Gastroesophageal sphincter (tissue), 4 donors: ENCODE results near the gene CCL11. TPM values are rescaled to one million over a fixed set of nuclear protein-coding genes. Genes with fewer than 3 reads are reported as not detected.

Experiments used
- ATAC-seq: fragments of 150-250 bp; one replicate; pipeline ENCODE4 v1.9.1; 2016; ENCODE audit warnings: mild to moderate bottlenecking, moderate library complexity
- H3K27ac ChIP-seq, 4 donors: fragments of 200-600 bp; sonication (generic) in 3 of 4; 1 replicate in 3 of 4; 2 replicates in 1 of 4; pipeline ENCODE4 v1.5.1; 2016 to 2019
- H3K27me3 ChIP-seq: fragments of 200-600 bp; sonication (generic); one replicate; pipeline ENCODE4 v1.5.1; 2019
- H3K36me3 ChIP-seq, 2 donors: fragments of 200-600 bp; sonication (generic); one replicate each; pipeline ENCODE4 v1.5.1; 2019; ENCODE audit warnings: control low read depth in 1 of 2
- H3K4me1 ChIP-seq, 3 donors: fragments of 200-600 bp; sonication (generic); 1 replicate in 2 of 3; 2 replicates in 1 of 3; pipeline ENCODE4 v1.5.1; 2016 to 2019; ENCODE audit warnings: control low read depth in 2 of 3
- H3K4me3 ChIP-seq, 2 donors: fragments of 200-600 bp; sonication (generic); one replicate each; pipeline ENCODE4 v1.5.1; 2019; ENCODE audit warnings: mild to moderate bottlenecking in 1 of 2, moderate library complexity in 1 of 2
- H3K9me3 ChIP-seq, 3 donors: fragments of 200-600 bp; sonication (generic); one replicate each; pipeline ENCODE4 v1.5.1; 2017 to 2019; ENCODE audit warnings: control low read depth in 2 of 3
- CTCF ChIP-seq, 4 experiments: fragments of 200-600 bp in 2 of 4; fragments of 450-650 bp in 2 of 4; sonication (generic) in 1 of 4; IDR thresholded peaks; one replicate each; pipeline ENCODE4 v1.5.1; 2017 to 2019; ENCODE audit warnings: antibody characterized with exemption in 4 of 4, mild to moderate bottlenecking in 2 of 4, moderate library complexity in 2 of 4
- EP300 ChIP-seq: sonication (generic); formaldehyde crosslinking; IDR thresholded peaks from one replicate; pipeline ENCODE4 v1.6.1; 2017; ENCODE audit warnings: antibody characterized with exemption, mild to moderate bottlenecking
- POLR2A ChIP-seq, 2 donors: fragments of 450-650 bp; IDR thresholded peaks; one replicate each; pipeline ENCODE4 v1.6.1; 2017; ENCODE audit warnings: antibody characterized with exemption in 2 of 2, mild to moderate bottlenecking in 2 of 2, moderate library complexity in 1 of 2
- POLR2AphosphoS5 ChIP-seq: sonication (generic); formaldehyde crosslinking; IDR thresholded peaks from one replicate; pipeline ENCODE4 v1.6.1; 2017; ENCODE audit warnings: antibody characterized with exemption
- WGBS, 2 donors: methylation state at CpG; one replicate each; pipeline ENCODE4 v1.1.5; 2018; ENCODE audit warnings: low coverage in 1 of 2; 5-methylcytosine and 5-hydroxymethylcytosine counted together
- total RNA-seq, 4 donors: library from RNA; depleted of rRNA; stranded (reverse); fragments of >200 nt; gene quantifications; one replicate each; pipeline ENCODE4 v1.1.0, GENCODE V29; 2016

CCL11 gene
- total RNA-seq, 4 donors from 2014 or later: 2.0 to 4.5 (median 2.7) TPM

GRCh38 chr17:34252095-34252443 lies 33.5 kb upstream of the CCL11 start:
- Histone ChIP-seq H3K36me3 (no peaks in the 10 kb centered on the region), H3K4me3 (no peak overlapping the region), H3K27me3 (no peaks in the 10 kb centered on the region), H3K9me3 (no peaks in the 10 kb centered on the region), H3K27ac (peak overlapping the region; percentile 84 to 92 (median 88)), H3K4me1 (peaks cover 52 to 96% (median 70%) of the 10 kb centered on the region in 3 donors)
- TF ChIP-seq EP300: no peak
- TF ChIP-seq POLR2A (IDR thresholded peaks at IDR 0.05): no peak
- TF ChIP-seq POLR2AphosphoS5: no peak
- no peak for TF ChIP-seq CTCF (IDR thresholded peaks at IDR 0.05)
- WGBS, 2 donors: 22 to 40% methylated on average over 1 to 3 of the region's 5 CpGs
- peak; percentile 6 for ATAC-seq

- H3K9me3 ChIP-seq: no peaks in the 10 kb centered on the region
- 0% methylated on average over 4 to 5 of the region's 6 CpGs for WGBS, 2 donors
- peak; percentile 88 for ATAC-seq
- H3K27ac ChIP-seq: peak overlapping the region; percentile 84 to 92 (median 88)
- no peak overlapping the region for H3K4me3 ChIP-seq
- no peaks in the 10 kb centered on the region for H3K36me3 ChIP-seq
- no peaks in the 10 kb centered on the region for H3K27me3 ChIP-seq
- peaks cover 48 to 93% (median 68%) of the 10 kb centered on the region in 3 donors for H3K4me1 ChIP-seq
- TF ChIP-seq CTCF (IDR thresholded peaks at IDR 0.05): no peak
- TF ChIP-seq POLR2AphosphoS5: peak; percentile 97
- no peak for TF ChIP-seq EP300
- TF ChIP-seq POLR2A (IDR thresholded peaks at IDR 0.05): no peak
Measured at GRCh38 chr17:34252444-34253138, 33.0 kb upstream of the CCL11 start.

- H3K36me3 ChIP-seq: no peaks in the 10 kb centered on the region
- H3K27me3 ChIP-seq: no peaks in the 10 kb centered on the region
- no peak for ATAC-seq
- peak overlapping the region; percentile 84 to 92 (median 88) for H3K27ac ChIP-seq
- peaks cover 46 to 87% (median 65%) of the 10 kb centered on the region in 3 donors for H3K4me1 ChIP-seq
- WGBS, 2 donors: 68 to 84% methylated on average over 3 of the region's 3 CpGs
- no peak for TF ChIP-seq CTCF (IDR thresholded peaks at IDR 0.05)
- peak; percentile 11 for TF ChIP-seq POLR2AphosphoS5
- no peaks in the 10 kb centered on the region for H3K9me3 ChIP-seq
- no peak overlapping the region for H3K4me3 ChIP-seq
Measured at GRCh38 chr17:34253139-34253525, 32.4 kb upstream of the CCL11 start.

GRCh38 chr17:34254146-34254545 lies 31.4 kb upstream of the CCL11 start:
- WGBS, 2 donors: 6 to 7% methylated on average over 2 of the region's 3 CpGs
- Histone ChIP-seq H3K4me1 (peaks cover 41 to 77% (median 59%) of the 10 kb centered on the region in 3 donors), H3K27me3 (no peaks in the 10 kb centered on the region), H3K27ac (peak overlapping the region; percentile 84 to 92 (median 88)), H3K4me3 (no peak overlapping the region), H3K9me3 (no peaks in the 10 kb centered on the region), H3K36me3 (no peaks in the 10 kb centered on the region)
- TF ChIP-seq POLR2AphosphoS5: peak; percentile 94
- no peak for TF ChIP-seq CTCF (IDR thresholded peaks at IDR 0.05)
- no peak for TF ChIP-seq POLR2A (IDR thresholded peaks at IDR 0.05)
- no peak for TF ChIP-seq EP300
- ATAC-seq: peak; percentile 79
